ENCODE data around the gene SLC12A2.

SLC12A2 gene

GRCh38 chr5:128081111-128081851 lies 2.3 kb upstream of the SLC12A2 start:
- no peak for TF ChIP-seq TCF12 (IDR thresholded peaks at IDR 0.05; ENCODE audit: low read depth)
- TF ChIP-seq FOXM1 (IDR thresholded peaks at IDR 0.05; ENCODE audit: borderline replicate concordance, low read depth), result no peak
- no peak for TF ChIP-seq CEBPB (IDR thresholded peaks at IDR 0.05)
- no peak for TF ChIP-seq TAF1 (IDR thresholded peaks at IDR 0.05; ENCODE audit: low read depth)
- no peak for TF ChIP-seq YY1 (IDR thresholded peaks at IDR 0.05; ENCODE audit: low read depth)
- TF ChIP-seq NFIC (IDR thresholded peaks at IDR 0.05), result no peak
- no peak for TF ChIP-seq ZBTB7A (IDR thresholded peaks at IDR 0.05; ENCODE audit: low read depth)
- no peak for TF ChIP-seq EP300 (IDR thresholded peaks at IDR 0.05; ENCODE audit: borderline replicate concordance)
- TF ChIP-seq, protein P1, sequence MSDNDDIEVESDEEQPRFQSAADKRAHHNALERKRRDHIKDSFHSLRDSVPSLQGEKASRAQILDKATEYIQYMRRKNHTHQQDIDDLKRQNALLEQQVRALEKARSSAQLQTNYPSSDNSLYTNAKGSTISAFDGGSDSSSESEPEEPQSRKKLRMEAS (IDR thresholded peaks at IDR 0.05), result no peak
- no peak for TF ChIP-seq TEAD4 (IDR thresholded peaks at IDR 0.05)
- TF ChIP-seq, protein P2, sequence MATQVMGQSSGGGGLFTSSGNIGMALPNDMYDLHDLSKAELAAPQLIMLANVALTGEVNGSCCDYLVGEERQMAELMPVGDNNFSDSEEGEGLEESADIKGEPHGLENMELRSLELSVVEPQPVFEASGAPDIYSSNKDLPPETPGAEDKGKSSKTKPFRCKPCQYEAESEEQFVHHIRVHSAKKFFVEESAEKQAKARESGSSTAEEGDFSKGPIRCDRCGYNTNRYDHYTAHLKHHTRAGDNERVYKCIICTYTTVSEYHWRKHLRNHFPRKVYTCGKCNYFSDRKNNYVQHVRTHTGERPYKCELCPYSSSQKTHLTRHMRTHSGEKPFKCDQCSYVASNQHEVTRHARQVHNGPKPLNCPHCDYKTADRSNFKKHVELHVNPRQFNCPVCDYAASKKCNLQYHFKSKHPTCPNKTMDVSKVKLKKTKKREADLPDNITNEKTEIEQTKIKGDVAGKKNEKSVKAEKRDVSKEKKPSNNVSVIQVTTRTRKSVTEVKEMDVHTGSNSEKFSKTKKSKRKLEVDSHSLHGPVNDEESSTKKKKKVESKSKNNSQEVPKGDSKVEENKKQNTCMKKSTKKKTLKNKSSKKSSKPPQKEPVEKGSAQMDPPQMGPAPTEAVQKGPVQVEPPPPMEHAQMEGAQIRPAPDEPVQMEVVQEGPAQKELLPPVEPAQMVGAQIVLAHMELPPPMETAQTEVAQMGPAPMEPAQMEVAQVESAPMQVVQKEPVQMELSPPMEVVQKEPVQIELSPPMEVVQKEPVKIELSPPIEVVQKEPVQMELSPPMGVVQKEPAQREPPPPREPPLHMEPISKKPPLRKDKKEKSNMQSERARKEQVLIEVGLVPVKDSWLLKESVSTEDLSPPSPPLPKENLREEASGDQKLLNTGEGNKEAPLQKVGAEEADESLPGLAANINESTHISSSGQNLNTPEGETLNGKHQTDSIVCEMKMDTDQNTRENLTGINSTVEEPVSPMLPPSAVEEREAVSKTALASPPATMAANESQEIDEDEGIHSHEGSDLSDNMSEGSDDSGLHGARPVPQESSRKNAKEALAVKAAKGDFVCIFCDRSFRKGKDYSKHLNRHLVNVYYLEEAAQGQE (IDR thresholded peaks at IDR 0.05; ENCODE audit: low read depth), result no peak
- TF ChIP-seq, protein P3, sequence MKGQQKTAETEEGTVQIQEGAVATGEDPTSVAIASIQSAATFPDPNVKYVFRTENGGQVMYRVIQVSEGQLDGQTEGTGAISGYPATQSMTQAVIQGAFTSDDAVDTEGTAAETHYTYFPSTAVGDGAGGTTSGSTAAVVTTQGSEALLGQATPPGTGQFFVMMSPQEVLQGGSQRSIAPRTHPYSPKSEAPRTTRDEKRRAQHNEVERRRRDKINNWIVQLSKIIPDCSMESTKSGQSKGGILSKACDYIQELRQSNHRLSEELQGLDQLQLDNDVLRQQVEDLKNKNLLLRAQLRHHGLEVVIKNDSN (IDR thresholded peaks at IDR 0.05), result no peak
- TF ChIP-seq CREB1 (IDR thresholded peaks at IDR 0.05; ENCODE audit: low read depth), result no peak
- TF ChIP-seq EGR1 (IDR thresholded peaks at IDR 0.05), result no peak
- TF ChIP-seq RAD21 (IDR thresholded peaks at IDR 0.05; ENCODE audit: low read depth), result no peak

- TF ChIP-seq EGR1 (IDR thresholded peaks at IDR 0.05), result no peak
- no peak for TF ChIP-seq TEAD4 (IDR thresholded peaks at IDR 0.05)
- TF ChIP-seq FOXM1 (IDR thresholded peaks at IDR 0.05; ENCODE audit: borderline replicate concordance, low read depth), result no peak
- TF ChIP-seq CREB1 (IDR thresholded peaks at IDR 0.05; ENCODE audit: low read depth), result no peak
- no peak for TF ChIP-seq TCF12 (IDR thresholded peaks at IDR 0.05; ENCODE audit: low read depth)
- TF ChIP-seq EP300 (IDR thresholded peaks at IDR 0.05; ENCODE audit: borderline replicate concordance), result no peak
- TF ChIP-seq RAD21 (IDR thresholded peaks at IDR 0.05; ENCODE audit: low read depth), result no peak
- TF ChIP-seq CEBPB (IDR thresholded peaks at IDR 0.05), result no peak
- no peak for TF ChIP-seq NFIC (IDR thresholded peaks at IDR 0.05)
- TF ChIP-seq, protein P1 (IDR thresholded peaks at IDR 0.05), result no peak
- TF ChIP-seq YY1 (IDR thresholded peaks at IDR 0.05; ENCODE audit: low read depth), result no peak
- TF ChIP-seq ZBTB7A (IDR thresholded peaks at IDR 0.05; ENCODE audit: low read depth), result no peak
- TF ChIP-seq, protein P2 (IDR thresholded peaks at IDR 0.05; ENCODE audit: low read depth), result no peak
- TF ChIP-seq TAF1 (IDR thresholded peaks at IDR 0.05; ENCODE audit: low read depth), result no peak
- TF ChIP-seq, protein P3 (IDR thresholded peaks at IDR 0.05), result no peak
These were observed 974 bp upstream of the SLC12A2 start for GRCh38 chr5:128082551-128083032.

DNA sequence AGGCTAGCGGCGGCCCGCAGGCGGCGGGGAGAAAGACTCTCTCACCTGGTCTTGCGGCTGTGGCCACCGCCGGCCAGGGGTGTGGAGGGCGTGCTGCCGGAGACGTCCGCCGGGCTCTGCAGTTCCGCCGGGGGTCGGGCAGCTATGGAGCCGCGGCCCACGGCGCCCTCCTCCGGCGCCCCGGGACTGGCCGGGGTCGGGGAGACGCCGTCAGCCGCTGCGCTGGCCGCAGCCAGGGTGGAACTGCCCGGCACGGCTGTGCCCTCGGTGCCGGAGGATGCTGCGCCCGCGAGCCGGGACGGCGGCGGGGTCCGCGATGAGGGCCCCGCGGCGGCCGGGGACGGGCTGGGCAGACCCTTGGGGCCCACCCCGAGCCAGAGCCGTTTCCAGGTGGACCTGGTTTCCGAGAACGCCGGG lies 253 bp downstream of the SLC12A2 start:
- TF ChIP-seq, protein P3 (IDR thresholded peaks at IDR 0.05), result no peak
- TF ChIP-seq, protein P2 (IDR thresholded peaks at IDR 0.05; ENCODE audit: low read depth), result 0 out of 2 replicates have a peak, but pooled peaks have one; percentile 11
- peak; percentile 28; the same call in 1 of the 2 replicates for TF ChIP-seq RAD21 (IDR thresholded peaks at IDR 0.05; ENCODE audit: low read depth)

All from Ishikawa (cell line).